Endothelial cell (in vitro differentiated cells): Measurements from ENCODE around the gene ELFN1. TPM values are rescaled to one million over a fixed set of nuclear protein-coding genes. Genes with fewer than 3 reads are reported as not detected.

ENCODE experiments used
- DNase-seq: peaks from one replicate; pipeline ENCODE4 v3.0.0; 2021; ENCODE audit warnings: low spot score
- H3K27ac Mint-ChIP-seq: one replicate; pipeline ENCODE4 v1.8.0; 2021; ENCODE audit warnings: mixed read lengths, inconsistent platforms; ENCODE audit not compliant: unreplicated experiment
- H3K27me3 Mint-ChIP-seq: one replicate; pipeline ENCODE4 v1.8.0; 2021; ENCODE audit warnings: mild to moderate bottlenecking, moderate library complexity, mixed read lengths, inconsistent platforms; ENCODE audit not compliant: unreplicated experiment
- H3K36me3 Mint-ChIP-seq: one replicate; pipeline ENCODE4 v1.8.0; 2021; ENCODE audit warnings: mild to moderate bottlenecking, low read depth, mixed read lengths, inconsistent platforms; ENCODE audit not compliant: unreplicated experiment
- H3K4me1 Mint-ChIP-seq: one replicate; pipeline ENCODE4 v1.8.0; 2021; ENCODE audit warnings: mild to moderate bottlenecking, mixed read lengths, inconsistent platforms; ENCODE audit not compliant: unreplicated experiment
- H3K4me3 Mint-ChIP-seq: one replicate; pipeline ENCODE4 v1.8.0; 2021; ENCODE audit warnings: mild to moderate bottlenecking, mixed read lengths, inconsistent platforms; ENCODE audit not compliant: unreplicated experiment
- H3K9me3 Mint-ChIP-seq: one replicate; pipeline ENCODE4 v1.8.0; 2021; ENCODE audit warnings: mixed read lengths, inconsistent platforms; ENCODE audit not compliant: unreplicated experiment
- total RNA-seq: library from RNA; stranded (reverse); fragmentation: NEBNext Ultra II Directional; extraction: Animal tissue kit (Norgen Biotek cat#: 25700); gene quantifications from one replicate; pipeline ENCODE4 v1.2.1, GENCODE V29; 2021; ENCODE audit not compliant: unreplicated experiment
- TF ChIP-seq, protein P1 (sequence below): fragments of 200-600 bp; sonication (generic); IDR thresholded peaks from one replicate; pipeline ENCODE4 v1.5.0; 2021; ENCODE audit warnings: antibody characterized with exemption; ENCODE audit not compliant: unreplicated experiment

Gene ELFN1
- total RNA-seq, 1 donor from 2014 or later: 10.6 TPM

DNA sequence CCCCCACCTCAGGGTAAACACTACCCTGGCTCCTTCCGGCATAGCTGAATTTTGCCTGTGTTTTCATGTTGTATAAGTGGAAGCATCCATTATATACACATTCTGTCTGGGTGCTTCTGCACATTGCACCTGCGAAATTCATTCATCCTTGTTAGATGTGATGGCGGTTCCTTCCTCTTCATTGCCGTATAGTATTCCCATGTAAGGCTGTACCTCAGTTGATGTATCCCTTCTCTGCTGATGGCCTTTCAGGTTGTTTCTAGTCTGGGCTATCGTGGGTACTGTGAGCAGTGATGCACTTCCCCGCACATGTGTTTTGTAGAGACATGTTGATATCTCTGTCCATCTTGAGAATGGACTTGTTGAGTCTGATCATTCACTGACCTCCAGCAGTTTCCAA lies 28.9 kb downstream of the ELFN1 start:
- H3K4me3 Mint-ChIP-seq: no peak overlapping the region
- no peak for DNase-seq
- peaks cover 7% of the 10 kb centered on the region for H3K27me3 Mint-ChIP-seq
- no peak overlapping the region for H3K27ac Mint-ChIP-seq
- TF ChIP-seq, protein P1, sequence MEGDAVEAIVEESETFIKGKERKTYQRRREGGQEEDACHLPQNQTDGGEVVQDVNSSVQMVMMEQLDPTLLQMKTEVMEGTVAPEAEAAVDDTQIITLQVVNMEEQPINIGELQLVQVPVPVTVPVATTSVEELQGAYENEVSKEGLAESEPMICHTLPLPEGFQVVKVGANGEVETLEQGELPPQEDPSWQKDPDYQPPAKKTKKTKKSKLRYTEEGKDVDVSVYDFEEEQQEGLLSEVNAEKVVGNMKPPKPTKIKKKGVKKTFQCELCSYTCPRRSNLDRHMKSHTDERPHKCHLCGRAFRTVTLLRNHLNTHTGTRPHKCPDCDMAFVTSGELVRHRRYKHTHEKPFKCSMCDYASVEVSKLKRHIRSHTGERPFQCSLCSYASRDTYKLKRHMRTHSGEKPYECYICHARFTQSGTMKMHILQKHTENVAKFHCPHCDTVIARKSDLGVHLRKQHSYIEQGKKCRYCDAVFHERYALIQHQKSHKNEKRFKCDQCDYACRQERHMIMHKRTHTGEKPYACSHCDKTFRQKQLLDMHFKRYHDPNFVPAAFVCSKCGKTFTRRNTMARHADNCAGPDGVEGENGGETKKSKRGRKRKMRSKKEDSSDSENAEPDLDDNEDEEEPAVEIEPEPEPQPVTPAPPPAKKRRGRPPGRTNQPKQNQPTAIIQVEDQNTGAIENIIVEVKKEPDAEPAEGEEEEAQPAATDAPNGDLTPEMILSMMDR: no peak
- peaks cover 3% of the 10 kb centered on the region for H3K9me3 Mint-ChIP-seq
- peaks cover 8% of the 10 kb centered on the region for H3K4me1 Mint-ChIP-seq
- peaks cover 27% of the 10 kb centered on the region for H3K36me3 Mint-ChIP-seq

DNA sequence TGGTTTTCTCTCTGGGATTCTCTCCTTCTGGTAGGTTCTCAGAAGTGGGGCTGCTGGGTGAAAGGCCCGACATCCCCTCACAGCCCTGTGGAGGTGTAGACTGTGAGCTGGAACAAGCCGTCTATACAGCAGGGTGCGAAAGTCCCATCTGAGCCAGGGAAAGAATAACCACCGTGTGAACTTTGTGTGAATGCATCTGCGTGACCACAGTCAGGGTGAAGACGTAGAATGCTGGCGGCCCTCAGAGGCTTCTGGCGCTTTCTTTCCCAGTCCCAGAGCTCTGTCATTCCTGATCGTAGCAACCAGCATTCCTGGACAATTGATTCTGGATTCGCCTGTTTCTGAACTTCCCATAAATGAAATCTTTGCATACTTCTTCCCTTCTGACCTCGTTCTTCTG lies 30.0 kb downstream of the ELFN1 start:
- Mint-ChIP-seq H3K27ac (no peak overlapping the region), H3K36me3 (peaks cover 27% of the 10 kb centered on the region), H3K4me1 (peaks cover 8% of the 10 kb centered on the region), H3K9me3 (peaks cover 3% of the 10 kb centered on the region), H3K27me3 (peaks cover 5% of the 10 kb centered on the region), H3K4me3 (peak overlapping the region; percentile 43)
- no peak for DNase-seq
- TF ChIP-seq, protein P1: no peak

DNA sequence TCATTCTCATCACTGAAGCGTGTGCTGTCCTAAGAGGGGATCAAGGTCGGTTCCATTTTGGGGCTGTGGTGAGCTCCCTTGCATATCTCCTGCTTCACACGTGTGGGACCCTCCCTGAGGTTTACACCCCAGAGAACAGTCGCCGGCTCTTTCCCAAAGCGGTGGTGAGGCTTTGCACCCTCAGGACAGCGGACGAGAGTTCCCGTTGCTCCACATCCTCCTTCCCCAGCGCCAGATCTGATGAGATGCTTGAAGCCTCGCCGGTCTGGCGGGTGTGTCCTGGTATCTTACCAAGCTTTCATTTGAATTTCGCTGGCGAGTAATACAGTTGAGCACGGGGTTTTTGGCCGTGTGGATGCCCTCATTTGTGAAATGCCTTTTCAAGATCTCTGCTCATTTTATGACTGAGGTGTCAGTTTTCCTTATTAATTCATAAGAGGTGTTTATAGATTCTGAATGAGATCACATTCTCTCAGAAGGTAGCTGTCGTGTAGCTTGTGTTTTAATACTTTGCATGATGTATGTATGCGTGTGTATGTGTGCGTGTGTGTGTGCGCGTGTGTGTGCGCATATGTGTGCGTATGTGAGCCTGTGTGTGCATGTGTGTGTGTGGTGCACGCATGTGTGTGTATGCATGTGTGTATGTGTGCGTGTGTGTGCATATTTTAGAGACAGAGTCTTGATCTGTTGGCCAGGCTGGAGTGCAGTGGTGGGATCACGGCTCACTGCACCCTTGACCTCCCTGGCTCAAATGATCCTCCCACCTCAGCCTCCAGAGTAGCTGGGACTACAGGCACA lies 30.7 kb downstream of the ELFN1 start:
- Mint-ChIP-seq H3K4me1 (peaks cover 8% of the 10 kb centered on the region), H3K27me3 (peaks cover 5% of the 10 kb centered on the region), H3K27ac (no peak overlapping the region), H3K9me3 (peaks cover 3% of the 10 kb centered on the region), H3K4me3 (peak overlapping the region; percentile 43), H3K36me3 (peaks cover 27% of the 10 kb centered on the region)
- DNase-seq: no peak
- TF ChIP-seq, protein P1: no peak

DNA sequence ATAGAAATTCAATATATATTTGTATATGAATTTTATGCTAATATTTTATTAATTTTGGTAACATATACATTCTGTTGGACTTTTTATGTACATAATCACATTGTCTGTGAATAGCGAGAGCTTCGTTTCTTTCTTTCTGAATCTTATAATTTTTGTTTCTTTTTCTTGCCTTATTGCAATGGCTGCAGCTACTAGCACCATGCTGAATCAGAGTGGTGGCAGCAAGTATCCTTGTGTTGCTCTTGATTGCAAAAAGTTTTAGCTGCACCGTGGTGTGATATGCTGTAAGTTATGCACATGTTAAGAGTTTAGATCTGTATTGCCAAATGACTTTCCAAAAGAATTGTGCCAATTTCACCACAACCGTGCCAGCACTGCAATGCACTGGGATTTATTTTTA lies 32.6 kb downstream of the ELFN1 start:
- no peak overlapping the region for H3K27ac Mint-ChIP-seq
- peaks cover 3% of the 10 kb centered on the region for H3K9me3 Mint-ChIP-seq
- H3K36me3 Mint-ChIP-seq: peaks cover 27% of the 10 kb centered on the region
- no peak overlapping the region for H3K4me3 Mint-ChIP-seq
- TF ChIP-seq, protein P1: no peak
- peaks cover 6% of the 10 kb centered on the region for H3K4me1 Mint-ChIP-seq
- DNase-seq: no peak
- no peaks in the 10 kb centered on the region for H3K27me3 Mint-ChIP-seq

DNA sequence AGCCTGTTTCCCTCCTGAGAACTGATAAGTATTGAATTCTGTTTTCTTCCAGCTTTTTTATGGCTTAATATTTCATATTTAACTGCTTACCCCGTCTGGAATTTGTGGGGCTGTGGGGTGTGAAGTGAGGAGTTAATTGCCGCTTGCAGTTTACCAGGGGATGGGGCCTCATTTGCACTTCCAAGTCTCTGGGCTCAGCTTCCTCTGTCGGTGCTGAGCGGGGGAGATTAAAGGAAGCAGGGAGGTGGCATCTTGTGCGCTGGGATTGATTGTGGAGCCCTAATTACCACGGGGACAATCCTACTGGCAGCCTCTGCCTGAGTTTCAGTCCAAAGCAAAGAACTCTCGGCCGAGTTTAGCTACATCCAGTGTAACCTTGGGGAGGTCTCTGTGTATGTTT lies 33.4 kb downstream of the ELFN1 start:
- peaks cover 26% of the 10 kb centered on the region for H3K36me3 Mint-ChIP-seq
- H3K27me3 Mint-ChIP-seq: no peaks in the 10 kb centered on the region
- TF ChIP-seq, protein P1: no peak
- H3K4me1 Mint-ChIP-seq: peaks cover 6% of the 10 kb centered on the region
- H3K4me3 Mint-ChIP-seq: no peak overlapping the region
- no peak for DNase-seq
- peaks cover 3% of the 10 kb centered on the region for H3K9me3 Mint-ChIP-seq
- no peak overlapping the region for H3K27ac Mint-ChIP-seq
